Islet of Langerhans (tissue), 1 donor: ENCODE data around the gene EWSR1.

Experiments used
- FAIRE-seq: peaks from one replicate; lab custom pipeline; 2011; peaks lifted over from hg19 to GRCh38; lab: Jason Lieb, UNC

EWSR1 gene

GRCh38 chr22:29306175-29306834 lies 38.2 kb downstream of the EWSR1 start, which contains the start of gene GAS2L1:
TSS of gene GAS2L1 (plus strand) at chr22:29306650. CDS start at chr22:29308106, 1,456 bp downstream.
- FAIRE-seq, result no peak

DNA sequence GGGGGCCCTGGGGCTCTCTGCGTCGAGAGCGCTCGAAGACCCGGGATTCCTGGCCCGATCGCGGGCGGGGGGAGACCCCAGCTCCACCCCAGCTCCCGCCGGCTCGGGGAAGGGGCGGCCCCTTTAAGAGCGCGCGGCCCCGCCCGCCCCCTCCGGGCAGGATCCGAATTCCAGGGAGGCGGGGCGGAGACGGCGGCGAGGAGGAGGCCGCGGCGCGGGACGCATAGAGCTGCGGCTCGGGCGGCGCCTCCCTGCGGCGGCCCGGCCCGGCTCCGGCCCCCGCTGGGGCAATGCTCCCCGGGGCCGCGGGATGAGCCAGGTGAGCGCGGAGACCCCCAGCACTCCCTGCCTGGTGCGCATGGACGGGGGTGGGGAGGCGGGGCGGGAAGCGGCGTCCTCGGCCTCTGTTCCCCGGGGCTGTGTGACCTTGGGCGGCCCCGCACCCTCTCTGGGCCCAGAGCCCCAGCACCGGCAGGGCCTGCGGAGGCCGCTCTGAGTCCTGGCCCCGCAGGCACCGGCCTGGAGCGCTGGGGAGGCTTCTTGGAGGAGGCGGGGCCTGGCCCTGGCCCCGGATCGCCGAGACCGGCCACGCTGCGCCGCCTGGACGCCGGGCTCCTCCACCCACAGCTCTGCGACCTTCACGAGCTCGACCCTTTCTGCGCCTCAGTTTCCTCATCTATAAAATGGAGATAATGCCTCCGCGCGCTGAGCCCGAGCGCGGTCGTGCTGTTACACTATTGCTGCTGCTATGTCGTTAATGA lies 38.9 kb downstream of the EWSR1 start:
- FAIRE-seq, result no peak

- no peak for FAIRE-seq
Observed at GRCh38 chr22:29307596-29308147, 39.6 kb downstream of the EWSR1 start.

GRCh38 chr22:29308148-29308790 lies 40.2 kb downstream of the EWSR1 start:
- no peak for FAIRE-seq

GRCh38 chr22:29308791-29309262 lies 40.8 kb downstream of the EWSR1 start:
- FAIRE-seq, result no peak

GRCh38 chr22:29309332-29310064 lies 41.4 kb downstream of the EWSR1 start:
- FAIRE-seq, result no peak

- no peak for FAIRE-seq
Observed at GRCh38 chr22:29310065-29310862, 42.2 kb downstream of the EWSR1 start.

- FAIRE-seq, result no peak
Observed at GRCh38 chr22:29310863-29311339, 42.8 kb downstream of the EWSR1 start.

- no peak for FAIRE-seq
Observed at GRCh38 chr22:29311464-29312217, 43.6 kb downstream of the EWSR1 start.

DNA sequence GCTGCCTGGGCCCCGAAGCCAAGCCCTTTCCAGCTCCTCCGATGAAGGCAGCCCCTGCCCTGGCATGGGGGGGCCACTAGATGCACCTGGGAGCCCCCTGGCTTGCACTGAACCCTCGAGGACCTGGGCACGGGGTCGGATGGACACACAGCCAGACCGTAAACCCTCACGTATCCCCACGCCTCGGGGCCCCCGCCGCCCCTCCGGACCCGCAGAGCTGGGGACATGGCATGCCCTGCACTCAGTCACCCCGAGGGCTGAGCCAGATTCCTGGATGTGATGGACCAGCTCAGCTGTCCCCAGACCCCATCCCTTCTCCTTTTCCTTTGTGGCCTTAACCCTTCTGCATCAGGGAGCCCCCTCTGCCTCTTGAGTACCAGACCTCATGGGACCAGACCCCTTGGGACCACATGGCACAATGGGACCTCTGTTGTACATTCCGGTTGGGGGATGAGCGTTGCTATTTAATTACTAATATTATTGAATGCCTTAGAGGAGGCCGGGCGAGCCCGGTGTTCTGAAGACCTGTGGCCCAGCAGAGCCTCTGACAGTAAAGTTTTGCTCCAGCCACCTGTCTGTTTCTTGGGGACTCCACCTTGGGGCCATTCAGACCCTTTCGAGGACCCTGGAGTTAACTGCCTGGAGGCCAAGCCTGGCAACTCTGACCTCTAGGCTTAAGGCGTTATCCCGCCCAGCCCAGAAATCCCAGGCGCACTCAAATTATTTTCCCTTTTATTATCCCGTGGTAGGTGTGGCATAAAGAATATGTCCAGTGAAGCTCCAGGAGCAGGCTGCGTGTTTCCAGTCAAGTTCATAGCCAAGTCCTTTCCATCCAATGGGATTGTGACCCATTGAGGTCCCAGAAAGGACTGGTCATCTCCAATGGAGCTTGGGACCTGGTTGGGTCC lies 44.4 kb downstream of the EWSR1 start:
- FAIRE-seq, result no peak

GRCh38 chr22:29313126-29313575 lies 45.1 kb downstream of the EWSR1 start:
- no peak for FAIRE-seq

- FAIRE-seq, result no peak
Observed at GRCh38 chr22:29313576-29314466, 45.8 kb downstream of the EWSR1 start.

DNA sequence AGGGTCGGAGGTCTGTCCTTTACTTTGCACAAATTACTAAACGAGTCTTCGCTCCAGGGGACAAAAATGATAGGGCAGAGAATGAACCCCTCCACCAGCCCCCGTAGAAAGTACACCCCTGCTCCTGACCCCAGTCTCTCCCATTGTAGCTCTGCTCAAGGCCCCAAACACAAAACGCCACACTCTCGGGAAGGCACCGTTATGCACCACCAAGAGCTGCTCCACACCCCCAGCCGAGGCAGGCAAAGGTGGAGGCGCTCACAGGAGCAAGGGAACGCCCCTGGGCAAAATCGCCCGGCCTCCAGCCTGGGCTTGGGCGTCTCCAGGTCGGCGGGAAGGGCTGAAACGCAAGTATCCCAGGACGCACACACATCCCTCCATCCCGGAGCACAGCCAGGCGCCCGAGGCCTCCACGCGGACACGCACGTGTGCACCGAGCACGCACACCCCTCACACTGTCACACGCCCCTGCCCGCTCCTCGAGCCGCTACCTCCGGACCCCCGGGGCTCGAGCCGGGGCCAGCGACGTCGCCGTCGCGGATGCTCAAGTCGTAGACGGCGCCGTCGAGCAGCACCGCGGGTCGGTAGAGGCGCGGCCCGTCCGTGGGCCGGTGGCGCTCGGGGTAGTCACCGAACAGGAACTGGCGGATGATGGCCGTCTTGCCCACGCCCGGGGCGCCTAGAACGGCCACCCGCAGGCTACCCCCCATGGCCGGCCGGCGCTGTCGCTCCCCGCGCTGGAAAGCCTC lies 46.6 kb downstream of the EWSR1 start:
- no peak for FAIRE-seq

- no peak for FAIRE-seq
Observed at GRCh38 chr22:29315286-29316140, 47.4 kb downstream of the EWSR1 start, which contains the start of gene RASL10A. TSS of gene RASL10A (minus strand) at chr22:29315697. CDS start at chr22:29315246, 451 bp downstream.

DNA sequence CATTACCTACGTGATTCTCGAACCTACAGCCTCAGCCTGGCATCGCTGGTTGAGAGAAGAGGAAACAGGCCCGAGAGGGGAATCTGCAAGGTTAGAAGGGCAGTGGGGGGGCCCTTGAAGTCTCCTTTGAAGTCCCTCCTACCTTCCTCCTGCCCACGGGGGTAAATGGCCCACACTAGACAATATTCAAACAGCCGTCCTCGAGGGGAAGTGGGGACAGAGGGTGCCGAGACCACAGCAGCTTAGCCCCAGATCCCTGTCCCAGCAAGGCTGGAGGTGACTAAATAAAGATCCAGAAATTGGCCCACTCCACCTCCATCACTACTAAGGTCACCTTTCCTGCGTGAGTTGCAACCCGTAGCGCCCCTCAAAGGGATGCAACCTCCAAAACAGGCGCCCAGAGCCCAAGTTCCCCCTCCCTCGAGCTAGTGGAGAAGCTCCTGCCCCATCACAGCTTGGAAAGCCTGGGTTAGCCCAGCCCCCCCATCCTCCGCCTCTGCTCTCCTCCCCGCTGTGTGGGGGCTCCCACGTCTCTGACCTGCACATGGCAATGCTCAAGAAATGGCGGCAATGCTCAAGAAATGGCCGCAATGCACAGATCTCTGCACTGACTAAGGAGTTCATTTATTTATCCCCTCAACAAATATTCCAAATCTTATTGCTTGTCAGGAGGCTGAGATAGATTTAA lies 48.2 kb downstream of the EWSR1 start:
- FAIRE-seq, result no peak
